ENCODE data around the gene SLC4A4. TPM values are rescaled to one million over a fixed set of nuclear protein-coding genes. Genes with fewer than 3 reads are reported as not detected.

The SLC4A4 gene
- total RNA-seq, 5 donors from 2014 or later (not counting 1 experiment from before 2014, with no cell fraction given): 0.76 to 3.2 (median 1.5) TPM

- Histone ChIP-seq H3K36me3 (ENCODE audit: control insufficient read depth in 2 of 2, extremely low read depth in 1 of 2, insufficient read depth in 1 of 2, low read length in 1 of 2) (no peaks in the 10 kb centered on the region), H3K4me3 (ENCODE audit: control insufficient read depth in 1 of 2, extremely low read depth in 1 of 2, low read length in 1 of 2) (no peak overlapping the region), H3K27ac (ENCODE audit: low read length) (no peak overlapping the region), H3K9me3 (no peaks in the 10 kb centered on the region), H3K4me1 (ENCODE audit: control insufficient read depth in 1 of 2, extremely low read depth in 1 of 2, insufficient read depth in 2 of 2, low read length in 2 of 2) (no peaks in the 10 kb centered on the region), H3K27me3 (replicated peaks in 1 of 2; ENCODE audit: control insufficient read depth in 2 of 2, extremely low read depth in 1 of 2, insufficient read depth in 2 of 2, low read length in 1 of 2) (no peaks in the 10 kb centered on the region)
- Mint-ChIP-seq H3K4me3 (no peak overlapping the region), H3K4me1 (no peaks in the 10 kb centered on the region), H3K36me3 (no peaks in the 10 kb centered on the region), H3K27ac (no peak overlapping the region), H3K9me3 (no peaks in the 10 kb centered on the region), H3K27me3 (peaks cover 4 to 5% of the 10 kb centered on the region in 2 donors)
- ATAC-seq (replicated peaks in 1 of 4) (no peak), DNase-seq (no peak)
- POLR2A ChIA-PET: no interaction called here
- CTCF ChIA-PET: no interaction called here
These were observed 156.6 kb downstream of the SLC4A4 start for GRCh38 chr4:71495454-71495853.

GRCh38 chr4:71497078-71497477, 158.3 kb downstream of the SLC4A4 start:
- no peak overlapping the region for H3K27ac Mint-ChIP-seq
- WGBS (ENCODE audit: insufficient coverage): 70% methylated on average over 3 of the region's 3 CpGs
- ChIA-PET POLR2A (no interaction called here), CTCF (no interaction called here)
- H3K4me3 ChIP-seq (ENCODE audit: control insufficient read depth in 1 of 2, extremely low read depth in 1 of 2, low read length in 1 of 2): no peak overlapping the region
- no peaks in the 10 kb centered on the region for H3K4me1 Mint-ChIP-seq
- H3K4me1 ChIP-seq (ENCODE audit: control insufficient read depth in 1 of 2, extremely low read depth in 1 of 2, insufficient read depth in 2 of 2, low read length in 2 of 2): no peaks in the 10 kb centered on the region
- no peaks in the 10 kb centered on the region for H3K36me3 Mint-ChIP-seq
- H3K27me3 ChIP-seq (replicated peaks in 1 of 2; ENCODE audit: control insufficient read depth in 2 of 2, extremely low read depth in 1 of 2, insufficient read depth in 2 of 2, low read length in 1 of 2): no peaks in the 10 kb centered on the region
- no peaks in the 10 kb centered on the region for H3K9me3 ChIP-seq
- no peak overlapping the region for H3K27ac ChIP-seq (ENCODE audit: low read length)
- no peaks in the 10 kb centered on the region for H3K36me3 ChIP-seq (ENCODE audit: control insufficient read depth in 2 of 2, extremely low read depth in 1 of 2, insufficient read depth in 1 of 2, low read length in 1 of 2)
- H3K9me3 Mint-ChIP-seq: no peaks in the 10 kb centered on the region
- DNase-seq (no peak), ATAC-seq (replicated peaks in 1 of 4) (no peak)
- H3K4me3 Mint-ChIP-seq: no peak overlapping the region
- H3K27me3 Mint-ChIP-seq: peaks cover 4 to 5% of the 10 kb centered on the region in 2 donors

DNA sequence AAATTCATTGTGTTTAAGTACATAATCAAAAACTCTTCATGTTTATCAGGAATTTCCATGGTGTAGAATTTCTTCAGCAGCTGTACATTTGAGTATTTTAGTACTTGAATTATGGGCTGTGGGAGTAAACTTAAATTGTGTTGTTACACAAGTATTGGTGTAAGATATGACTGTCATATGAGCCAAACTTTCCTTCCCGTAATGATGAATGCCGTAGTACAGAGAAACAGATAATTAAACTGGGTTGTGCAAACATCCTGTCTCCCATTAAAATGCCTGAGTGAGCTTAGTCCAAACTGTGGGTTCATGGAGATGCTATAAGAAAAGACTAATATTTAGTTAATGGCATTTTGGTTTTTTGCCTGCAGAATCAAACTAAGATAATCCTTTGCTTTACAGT, 159.2 kb downstream of the SLC4A4 start:
- no peak for ATAC-seq (replicated peaks in 1 of 4)
- Histone ChIP-seq H3K4me3 (ENCODE audit: control insufficient read depth in 1 of 2, extremely low read depth in 1 of 2, low read length in 1 of 2) (no peak overlapping the region), H3K27me3 (replicated peaks in 1 of 2; ENCODE audit: control insufficient read depth in 2 of 2, extremely low read depth in 1 of 2, insufficient read depth in 2 of 2, low read length in 1 of 2) (no peaks in the 10 kb centered on the region), H3K4me1 (ENCODE audit: control insufficient read depth in 1 of 2, extremely low read depth in 1 of 2, insufficient read depth in 2 of 2, low read length in 2 of 2) (no peaks in the 10 kb centered on the region), H3K9me3 (no peaks in the 10 kb centered on the region), H3K27ac (ENCODE audit: low read length) (no peak overlapping the region), H3K36me3 (ENCODE audit: control insufficient read depth in 2 of 2, extremely low read depth in 1 of 2, insufficient read depth in 1 of 2, low read length in 1 of 2) (no peaks in the 10 kb centered on the region)
- no peak for DNase-seq
- H3K9me3 Mint-ChIP-seq: no peaks in the 10 kb centered on the region
- POLR2A ChIA-PET: no interaction called here
- no peaks in the 10 kb centered on the region for H3K36me3 Mint-ChIP-seq
- H3K27me3 Mint-ChIP-seq: peaks cover 4 to 5% of the 10 kb centered on the region in 2 donors
- no peaks in the 10 kb centered on the region for H3K4me1 Mint-ChIP-seq
- H3K4me3 Mint-ChIP-seq: no peak overlapping the region
- CTCF ChIA-PET: interaction anchor here in 1 of 2 donors (0.5 kb wide), 1 partner anchor 215 kb away, joined by 4 read pairs; no protein-coding TSS in a partner anchor
- no CpG with 5 or more reads among the region's 2 CpGs for WGBS (ENCODE audit: insufficient coverage)
- no peak overlapping the region for H3K27ac Mint-ChIP-seq

DNA sequence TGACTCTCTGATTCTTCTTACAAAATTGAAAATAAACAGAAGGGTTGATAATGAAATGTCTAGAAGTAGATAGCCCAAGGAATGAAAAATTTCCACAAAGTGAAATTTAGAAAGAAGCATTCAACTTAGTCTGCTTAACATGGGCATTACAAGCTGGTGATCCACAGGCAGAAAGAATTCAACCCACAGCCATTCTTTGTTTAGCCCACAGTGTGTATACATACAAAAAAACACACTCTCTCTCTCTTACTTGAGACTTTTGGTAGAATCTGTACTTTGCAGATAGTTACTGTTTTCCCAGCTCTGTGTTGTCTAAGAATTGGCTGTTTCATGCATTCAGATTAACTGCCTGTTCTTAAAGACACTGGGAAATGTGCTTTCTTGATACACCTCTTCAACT, 159.8 kb downstream of the SLC4A4 start:
- H3K27ac Mint-ChIP-seq: no peak overlapping the region
- ChIA-PET CTCF (no interaction called here), POLR2A (no interaction called here)
- no peak for ATAC-seq (replicated peaks in 1 of 4)
- peaks cover 2 to 4% of the 10 kb centered on the region in 2 donors for H3K27me3 Mint-ChIP-seq
- no peak for DNase-seq
- no peak overlapping the region for H3K4me3 ChIP-seq (ENCODE audit: control insufficient read depth in 1 of 2, extremely low read depth in 1 of 2, low read length in 1 of 2)
- no peaks in the 10 kb centered on the region for H3K9me3 Mint-ChIP-seq
- H3K4me3 Mint-ChIP-seq: no peak overlapping the region
- H3K27me3 ChIP-seq (replicated peaks in 1 of 2; ENCODE audit: control insufficient read depth in 2 of 2, extremely low read depth in 1 of 2, insufficient read depth in 2 of 2, low read length in 1 of 2): no peaks in the 10 kb centered on the region
- no peaks in the 10 kb centered on the region for H3K4me1 ChIP-seq (ENCODE audit: control insufficient read depth in 1 of 2, extremely low read depth in 1 of 2, insufficient read depth in 2 of 2, low read length in 2 of 2)
- H3K27ac ChIP-seq (ENCODE audit: low read length): no peak overlapping the region
- no peaks in the 10 kb centered on the region for H3K36me3 ChIP-seq (ENCODE audit: control insufficient read depth in 2 of 2, extremely low read depth in 1 of 2, insufficient read depth in 1 of 2, low read length in 1 of 2)
- no peaks in the 10 kb centered on the region for H3K4me1 Mint-ChIP-seq
- H3K36me3 Mint-ChIP-seq: no peaks in the 10 kb centered on the region
- H3K9me3 ChIP-seq: no peaks in the 10 kb centered on the region

- Mint-ChIP-seq H3K36me3 (no peaks in the 10 kb centered on the region), H3K4me3 (no peak overlapping the region), H3K4me1 (no peaks in the 10 kb centered on the region), H3K9me3 (peaks cover 0 to under 1% (median 0%) of the 10 kb centered on the region in 3 donors), H3K27ac (no peak overlapping the region), H3K27me3 (peaks cover 2% of the 10 kb centered on the region in 2 donors)
- WGBS (ENCODE audit: insufficient coverage): 86% methylated on average over 4 of the region's 7 CpGs
- POLR2A ChIA-PET: no interaction called here
- CTCF ChIA-PET: no interaction called here
- Histone ChIP-seq H3K27ac (ENCODE audit: low read length) (no peak overlapping the region), H3K4me3 (ENCODE audit: control insufficient read depth in 1 of 2, extremely low read depth in 1 of 2, low read length in 1 of 2) (no peak overlapping the region), H3K4me1 (ENCODE audit: control insufficient read depth in 1 of 2, extremely low read depth in 1 of 2, insufficient read depth in 2 of 2, low read length in 2 of 2) (no peaks in the 10 kb centered on the region), H3K9me3 (no peaks in the 10 kb centered on the region), H3K36me3 (ENCODE audit: control insufficient read depth in 2 of 2, extremely low read depth in 1 of 2, insufficient read depth in 1 of 2, low read length in 1 of 2) (no peaks in the 10 kb centered on the region), H3K27me3 (replicated peaks in 1 of 2; ENCODE audit: control insufficient read depth in 2 of 2, extremely low read depth in 1 of 2, insufficient read depth in 2 of 2, low read length in 1 of 2) (no peaks in the 10 kb centered on the region)
- DNase-seq: no peak
- no peak for ATAC-seq (replicated peaks in 1 of 4)
These were observed 163.2 kb downstream of the SLC4A4 start for GRCh38 chr4:71501992-71502391.

GRCh38 chr4:71518283-71518989, 179.6 kb downstream of the SLC4A4 start:
- no peaks in the 10 kb centered on the region for H3K4me1 Mint-ChIP-seq
- H3K27me3 ChIP-seq (replicated peaks in 1 of 2; ENCODE audit: control insufficient read depth in 2 of 2, extremely low read depth in 1 of 2, insufficient read depth in 2 of 2, low read length in 1 of 2): peaks cover 0 to 7% of the 10 kb centered on the region in 2 experiments
- no peaks in the 10 kb centered on the region for H3K36me3 Mint-ChIP-seq
- POLR2A ChIA-PET: interaction anchor here in 1 of 2 donors (0.6 kb wide), 1 partner anchor 508 kb away, joined by 3 read pairs; no protein-coding TSS in a partner anchor
- H3K9me3 Mint-ChIP-seq: peaks cover 0 to 5% (median 4%) of the 10 kb centered on the region in 3 donors
- no peaks in the 10 kb centered on the region for H3K36me3 ChIP-seq (ENCODE audit: control insufficient read depth in 2 of 2, extremely low read depth in 1 of 2, insufficient read depth in 1 of 2, low read length in 1 of 2)
- ATAC-seq (replicated peaks in 1 of 4) (no peak), DNase-seq (no peak)
- H3K27ac Mint-ChIP-seq: no peak overlapping the region
- no peak overlapping the region for H3K27ac ChIP-seq (ENCODE audit: low read length)
- CTCF ChIA-PET: no interaction called here
- WGBS (ENCODE audit: insufficient coverage): no CpG with 5 or more reads among the region's 2 CpGs
- peaks cover 0 to 4% of the 10 kb centered on the region in 2 donors for H3K27me3 Mint-ChIP-seq
- H3K4me3 Mint-ChIP-seq: no peak overlapping the region
- H3K9me3 ChIP-seq: no peaks in the 10 kb centered on the region
- no peaks in the 10 kb centered on the region for H3K4me1 ChIP-seq (ENCODE audit: control insufficient read depth in 1 of 2, extremely low read depth in 1 of 2, insufficient read depth in 2 of 2, low read length in 2 of 2)
- H3K4me3 ChIP-seq (ENCODE audit: control insufficient read depth in 1 of 2, extremely low read depth in 1 of 2, low read length in 1 of 2): no peak overlapping the region

All from T-cell (primary cell).